ENCODE results near the gene ZSWIM5.
A peak's percentile ranks its signal among the peaks of the same experiment; 100 is the strongest.

The ZSWIM5 gene

DNA sequence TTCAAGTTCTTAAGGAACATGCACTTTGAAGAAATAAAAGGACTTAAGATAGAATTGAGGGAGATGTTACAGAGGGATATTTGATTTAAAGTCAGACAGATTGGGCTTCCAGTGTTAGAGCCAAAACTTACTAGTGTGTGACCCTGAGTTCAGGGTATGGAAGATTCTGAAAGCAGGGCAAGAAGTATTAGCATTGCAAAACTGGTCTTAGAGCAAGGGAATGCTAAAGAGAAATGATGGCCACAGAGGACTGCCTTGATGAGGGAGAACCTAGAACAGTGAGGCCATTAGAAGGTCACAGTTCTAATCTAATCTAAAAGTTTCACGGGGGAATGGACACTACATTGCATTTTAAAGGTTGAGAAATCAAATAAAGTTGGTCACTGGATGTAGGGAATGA is 148.9 kb downstream of the ZSWIM5 start:
- Histone ChIP-seq H3K4me1 (ENCODE audit: low read length) (peaks cover 2% of the 10 kb centered on the region; the same call in 1 of the 2 replicates), H3K4me2 (ENCODE audit: low read depth, low read length) (no peak overlapping the region), H3K36me3 (replicated peaks; ENCODE audit: insufficient read depth, low read length) (no peaks in the 10 kb centered on the region), H3K27ac (ENCODE audit: low read length) (no peak overlapping the region), H3K9me2 (replicated peaks; ENCODE audit: insufficient read depth, low read length) (no peaks in the 10 kb centered on the region), H3K27me3 (replicated peaks; ENCODE audit: insufficient read depth, low read length) (no peaks in the 10 kb centered on the region), H2AFZ (ENCODE audit: low read length) (no peak overlapping the region), H3K4me3 (ENCODE audit: low read length) (no peak overlapping the region), H3K79me2 (ENCODE audit: low read length) (no peaks in the 10 kb centered on the region), H4K20me1 (ENCODE audit: insufficient read depth, low read length) (no peaks in the 10 kb centered on the region), H3F3A (ENCODE audit: insufficient read depth, low read length) (no peaks in the 10 kb centered on the region), H3K9ac (ENCODE audit: low read length) (no peak overlapping the region), H3K9me3 (replicated peaks; ENCODE audit: insufficient read depth, low read length) (no peaks in the 10 kb centered on the region)
- no peak for DNase-seq
- TF ChIP-seq EZH2phosphoT487 (IDR thresholded peaks at IDR 0.05; ENCODE audit: low read length) (no peak), EZH2 (optimal IDR thresholded peaks at IDR 0.05; ENCODE audit: low read depth, low read length) (no peak)
- TF ChIP-seq, protein P1, sequence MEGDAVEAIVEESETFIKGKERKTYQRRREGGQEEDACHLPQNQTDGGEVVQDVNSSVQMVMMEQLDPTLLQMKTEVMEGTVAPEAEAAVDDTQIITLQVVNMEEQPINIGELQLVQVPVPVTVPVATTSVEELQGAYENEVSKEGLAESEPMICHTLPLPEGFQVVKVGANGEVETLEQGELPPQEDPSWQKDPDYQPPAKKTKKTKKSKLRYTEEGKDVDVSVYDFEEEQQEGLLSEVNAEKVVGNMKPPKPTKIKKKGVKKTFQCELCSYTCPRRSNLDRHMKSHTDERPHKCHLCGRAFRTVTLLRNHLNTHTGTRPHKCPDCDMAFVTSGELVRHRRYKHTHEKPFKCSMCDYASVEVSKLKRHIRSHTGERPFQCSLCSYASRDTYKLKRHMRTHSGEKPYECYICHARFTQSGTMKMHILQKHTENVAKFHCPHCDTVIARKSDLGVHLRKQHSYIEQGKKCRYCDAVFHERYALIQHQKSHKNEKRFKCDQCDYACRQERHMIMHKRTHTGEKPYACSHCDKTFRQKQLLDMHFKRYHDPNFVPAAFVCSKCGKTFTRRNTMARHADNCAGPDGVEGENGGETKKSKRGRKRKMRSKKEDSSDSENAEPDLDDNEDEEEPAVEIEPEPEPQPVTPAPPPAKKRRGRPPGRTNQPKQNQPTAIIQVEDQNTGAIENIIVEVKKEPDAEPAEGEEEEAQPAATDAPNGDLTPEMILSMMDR (IDR thresholded peaks at IDR 0.05; ENCODE audit: low read length): no peak

DNA sequence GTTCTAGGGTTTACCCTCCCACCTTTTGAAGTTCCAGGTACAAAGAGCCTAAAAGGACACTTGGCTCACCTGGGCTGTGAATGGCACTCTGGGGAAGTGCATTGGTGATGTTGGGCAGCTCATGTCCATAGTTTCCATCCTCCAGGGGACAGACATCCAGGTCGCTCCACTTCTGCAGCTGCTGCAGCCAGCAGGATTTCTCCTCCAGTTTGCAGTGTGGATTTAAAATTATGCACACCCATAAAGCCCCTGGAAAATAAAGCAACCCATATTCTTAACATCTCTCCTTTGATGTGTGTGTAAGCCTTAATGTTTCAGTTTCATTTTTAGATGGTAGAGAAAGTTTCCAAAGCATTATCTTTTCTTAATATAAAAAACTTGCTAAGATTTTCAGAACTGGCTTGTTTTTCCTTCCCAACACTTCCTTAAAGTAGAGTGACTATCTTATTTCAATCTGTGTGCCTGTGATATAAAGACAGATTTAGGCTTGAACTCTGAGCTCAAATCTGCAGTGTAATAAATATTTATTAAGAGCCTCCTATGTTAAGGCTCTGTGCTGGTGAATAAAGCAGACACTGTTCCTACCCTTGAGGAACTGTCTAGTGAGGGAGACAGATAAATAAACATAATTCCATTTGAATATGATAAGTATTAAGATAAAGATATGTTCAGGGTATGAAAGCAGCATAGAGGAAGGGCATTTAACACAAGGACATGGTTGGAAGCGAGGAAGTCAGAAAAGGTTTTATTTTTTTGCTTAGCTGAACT is 155.2 kb downstream of the ZSWIM5 start:
- Histone ChIP-seq H3K79me2 (ENCODE audit: low read length) (no peaks in the 10 kb centered on the region), H3K4me2 (ENCODE audit: low read depth, low read length) (peak overlapping the region; percentile 56), H4K20me1 (ENCODE audit: insufficient read depth, low read length) (no peaks in the 10 kb centered on the region), H3F3A (ENCODE audit: insufficient read depth, low read length) (peaks cover 11% of the 10 kb centered on the region), H3K27me3 (replicated peaks; ENCODE audit: insufficient read depth, low read length) (no peaks in the 10 kb centered on the region), H3K9ac (ENCODE audit: low read length) (no peak overlapping the region), H3K9me3 (replicated peaks; ENCODE audit: insufficient read depth, low read length) (no peaks in the 10 kb centered on the region), H3K9me2 (replicated peaks; ENCODE audit: insufficient read depth, low read length) (no peaks in the 10 kb centered on the region), H2AFZ (ENCODE audit: low read length) (0 out of 2 replicates have a peak overlapping the region, but pooled peaks have one; percentile 1), H3K4me3 (ENCODE audit: low read length) (peak overlapping the region; percentile 18; the same call in 1 of the 2 replicates), H3K36me3 (replicated peaks; ENCODE audit: insufficient read depth, low read length) (no peaks in the 10 kb centered on the region), H3K27ac (ENCODE audit: low read length) (peak overlapping the region; percentile 19; the same call in 1 of the 2 replicates), H3K4me1 (ENCODE audit: low read length) (peaks cover 12% of the 10 kb centered on the region)
- peak; percentile 47 for DNase-seq
- TF ChIP-seq EZH2 (optimal IDR thresholded peaks at IDR 0.05; ENCODE audit: low read depth, low read length) (no peak), EZH2phosphoT487 (IDR thresholded peaks at IDR 0.05; ENCODE audit: low read length) (no peak)
- TF ChIP-seq, protein P1 (IDR thresholded peaks at IDR 0.05; ENCODE audit: low read length): no peak

DNA sequence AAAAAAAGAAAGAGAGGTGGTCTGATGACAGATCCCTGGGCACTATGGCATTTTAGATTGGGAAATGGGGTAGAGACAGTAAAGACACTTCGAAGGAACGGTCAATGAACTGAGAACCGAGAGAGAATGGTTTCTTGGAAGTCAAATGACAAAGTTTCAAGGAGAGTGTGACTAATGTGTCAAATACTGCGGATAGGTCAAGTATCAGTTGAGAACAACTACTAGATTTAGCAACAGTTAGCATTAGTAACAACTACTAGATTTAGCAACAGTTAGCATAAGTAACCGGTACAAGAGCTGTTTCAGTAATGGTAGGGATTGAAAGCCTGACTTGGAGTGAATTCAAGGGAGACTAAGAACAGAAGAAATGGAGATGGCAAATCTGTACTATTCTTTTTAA is 159.4 kb downstream of the ZSWIM5 start:
- DNase-seq: no peak
- TF ChIP-seq, protein P1 (IDR thresholded peaks at IDR 0.05; ENCODE audit: low read length): no peak
- TF ChIP-seq EZH2phosphoT487 (IDR thresholded peaks at IDR 0.05; ENCODE audit: low read length): no peak
- no peak for TF ChIP-seq EZH2 (optimal IDR thresholded peaks at IDR 0.05; ENCODE audit: low read depth, low read length)
- no peak overlapping the region for H2AFZ ChIP-seq (ENCODE audit: low read length)

More for the DNA sequence above, 159.4 kb downstream of the ZSWIM5 start:
- H3K9me2 ChIP-seq (replicated peaks; ENCODE audit: insufficient read depth, low read length): no peaks in the 10 kb centered on the region
- H3F3A ChIP-seq (ENCODE audit: insufficient read depth, low read length): peaks cover 11% of the 10 kb centered on the region
- H3K4me3 ChIP-seq (ENCODE audit: low read length): no peak overlapping the region
- no peaks in the 10 kb centered on the region for H3K27me3 ChIP-seq (replicated peaks; ENCODE audit: insufficient read depth, low read length)
- H3K9ac ChIP-seq (ENCODE audit: low read length): no peak overlapping the region
- H3K9me3 ChIP-seq (replicated peaks; ENCODE audit: insufficient read depth, low read length): no peaks in the 10 kb centered on the region
- no peaks in the 10 kb centered on the region for H3K36me3 ChIP-seq (replicated peaks; ENCODE audit: insufficient read depth, low read length)
- H3K27ac ChIP-seq (ENCODE audit: low read length): no peak overlapping the region
- H3K79me2 ChIP-seq (ENCODE audit: low read length): no peaks in the 10 kb centered on the region
- no peak overlapping the region for H3K4me2 ChIP-seq (ENCODE audit: low read depth, low read length)
- no peaks in the 10 kb centered on the region for H4K20me1 ChIP-seq (ENCODE audit: insufficient read depth, low read length)
- peaks cover 10% of the 10 kb centered on the region for H3K4me1 ChIP-seq (ENCODE audit: low read length)
